ENCODE measurements around the gene COPG1. TPM values are rescaled to one million over a fixed set of nuclear protein-coding genes. Genes with fewer than 3 reads are reported as not detected.

COPG1 gene
- total RNA-seq, 3 donors from 2014 or later = 82.6 to 121 (median 102) TPM

DNA sequence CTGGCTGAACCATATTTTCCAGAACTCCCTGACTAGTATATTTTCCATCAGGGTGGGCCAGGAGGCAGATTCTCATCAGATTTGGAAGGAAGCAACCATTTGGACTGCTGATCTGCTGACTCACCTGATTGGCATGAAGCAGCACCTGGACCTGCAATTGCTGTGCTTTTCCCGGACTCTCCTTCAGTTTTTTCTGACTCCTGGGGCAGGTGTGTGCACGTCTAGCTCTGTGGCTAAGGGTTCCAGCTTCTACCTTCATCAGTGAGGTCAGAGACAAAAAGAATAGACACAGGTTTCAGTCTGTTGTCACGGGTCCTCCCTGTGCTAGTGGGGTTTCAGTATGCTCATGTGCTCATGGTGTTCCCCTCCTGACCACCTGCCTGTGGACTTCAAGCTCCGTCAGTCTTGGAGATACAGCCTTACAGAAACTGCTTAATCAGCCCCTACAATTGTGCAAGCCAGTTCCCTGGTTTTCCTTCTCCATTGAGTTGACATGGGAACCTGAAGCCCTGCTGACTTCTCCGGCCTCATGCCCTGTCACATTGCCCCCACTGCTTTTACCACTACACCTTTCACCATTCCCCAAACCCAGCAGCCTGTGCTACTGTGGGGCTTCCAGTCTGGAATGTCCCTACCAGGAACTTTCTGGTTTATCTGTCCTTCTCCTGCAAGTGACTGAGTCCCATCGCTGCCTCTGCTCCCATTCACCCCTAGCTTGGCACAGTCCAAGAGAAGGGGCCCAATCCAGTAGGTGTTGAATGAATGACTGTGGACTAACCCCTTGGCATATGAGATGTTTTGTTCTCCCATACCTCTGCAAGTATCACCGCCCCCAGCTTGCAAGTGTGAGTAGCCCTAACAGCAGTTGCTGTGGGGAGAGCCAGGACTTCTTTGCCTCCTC lies 61.0 kb downstream of the COPG1 start:
- DNase-seq (ENCODE audit: low spot score in 2 of 2) = peak in 1 of 2 donors; percentile 63
- Histone ChIP-seq H3K4me3 (no peak overlapping the region), H3K27ac (peak overlapping the region; percentile 93 to 97), H3K36me3 (no peaks in the 10 kb centered on the region), H3K4me1 (peaks cover 8 to 9% of the 10 kb centered on the region in 2 donors), H3K9me3 (no peaks in the 10 kb centered on the region), H3K27me3 (no peaks in the 10 kb centered on the region)
- no peak for TF ChIP-seq POLR2A (IDR thresholded peaks at IDR 0.05)
- intact Hi-C loops (cut with DNase I; ENCODE audit: low total_unique reads) = no loop called here

GRCh38 chr3:129311054-129311902 lies 61.9 kb downstream of the COPG1 start:
- TF ChIP-seq POLR2A (IDR thresholded peaks at IDR 0.05) (no peak), POLR2AphosphoS5 (IDR thresholded peaks at IDR 0.05) (no peak)
- Histone ChIP-seq H3K36me3 (no peaks in the 10 kb centered on the region), H3K4me1 (peaks cover 8 to 9% of the 10 kb centered on the region in 2 donors), H3K4me3 (no peak overlapping the region), H3K27ac (peak overlapping the region; percentile 93 to 97), H3K27me3 (no peaks in the 10 kb centered on the region), H3K9me3 (no peaks in the 10 kb centered on the region)
- intact Hi-C loops (cut with DNase I; ENCODE audit: low total_unique reads) = no loop called here
- DNase-seq (ENCODE audit: low spot score in 2 of 2) = no peak

GRCh38 chr3:129312021-129312639 lies 62.7 kb downstream of the COPG1 start:
- H3K36me3 ChIP-seq = no peaks in the 10 kb centered on the region
- peak overlapping the region; percentile 93 to 97 for H3K27ac ChIP-seq
- intact Hi-C loops (cut with DNase I; ENCODE audit: low total_unique reads) = no loop called here

DNA sequence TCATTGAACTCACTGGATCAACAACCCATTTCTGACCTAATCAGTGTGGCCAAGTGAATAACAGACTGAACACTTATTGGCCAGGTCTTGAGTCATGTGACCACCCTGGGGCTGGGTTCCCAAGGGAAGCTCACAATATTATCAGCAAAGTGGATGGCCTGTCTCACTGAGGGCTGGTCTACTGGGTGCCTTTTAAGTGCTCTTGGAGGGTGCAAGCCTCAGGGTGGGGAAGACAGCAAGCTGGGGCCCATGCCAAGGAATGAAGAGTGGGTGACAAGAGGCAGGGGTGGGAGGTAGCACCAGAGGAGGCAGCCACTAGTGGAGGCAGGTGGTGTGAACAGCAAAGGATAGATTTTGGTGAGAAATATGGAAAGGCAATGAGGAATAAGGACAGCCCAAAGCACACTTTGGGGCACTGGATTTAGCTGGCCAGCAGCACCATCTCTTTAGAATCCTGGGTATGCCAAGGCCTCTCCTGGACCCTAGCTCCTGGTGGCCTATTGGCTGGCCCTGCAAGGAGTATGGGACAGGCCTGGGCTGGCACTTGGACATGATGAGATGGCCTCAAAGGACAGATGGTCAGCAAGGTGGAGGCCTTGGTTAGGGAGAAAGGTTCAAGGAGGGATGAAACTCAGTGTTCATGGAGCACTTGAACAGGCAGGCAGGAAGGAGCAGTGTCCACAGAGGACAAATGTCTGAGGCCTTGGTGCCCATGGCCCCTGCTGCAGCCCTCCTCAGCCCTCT lies 63.4 kb downstream of the COPG1 start:
- no peak for DNase-seq (ENCODE audit: low spot score in 2 of 2)
- Histone ChIP-seq H3K27ac (peak overlapping the region; percentile 93 to 97), H3K9me3 (no peaks in the 10 kb centered on the region), H3K4me1 (peaks cover 8 to 15% of the 10 kb centered on the region in 2 donors), H3K4me3 (no peak overlapping the region), H3K36me3 (no peaks in the 10 kb centered on the region), H3K27me3 (no peaks in the 10 kb centered on the region)
- TF ChIP-seq CTCF (IDR thresholded peaks at IDR 0.05) = no peak
- peak in 1 of 3 donors; percentile 45 for TF ChIP-seq POLR2AphosphoS5 (IDR thresholded peaks at IDR 0.05)
- no peak for TF ChIP-seq POLR2A (IDR thresholded peaks at IDR 0.05)
- intact Hi-C loops (cut with DNase I; ENCODE audit: low total_unique reads) = no loop called here

More at GRCh38 chr3:129312021-129312639, 62.7 kb downstream of the COPG1 start:
- TF ChIP-seq POLR2A (IDR thresholded peaks at IDR 0.05) = peak; percentile 27
- peak in 1 of 3 donors; percentile 75 for TF ChIP-seq POLR2AphosphoS5 (IDR thresholded peaks at IDR 0.05)
- no peak for TF ChIP-seq CTCF (IDR thresholded peaks at IDR 0.05)
- Histone ChIP-seq H3K27me3 (no peaks in the 10 kb centered on the region), H3K9me3 (no peaks in the 10 kb centered on the region), H3K4me3 (no peak overlapping the region), H3K4me1 (peaks cover 8 to 14% of the 10 kb centered on the region in 2 donors)
- no peak for DNase-seq (ENCODE audit: low spot score in 2 of 2)

DNA sequence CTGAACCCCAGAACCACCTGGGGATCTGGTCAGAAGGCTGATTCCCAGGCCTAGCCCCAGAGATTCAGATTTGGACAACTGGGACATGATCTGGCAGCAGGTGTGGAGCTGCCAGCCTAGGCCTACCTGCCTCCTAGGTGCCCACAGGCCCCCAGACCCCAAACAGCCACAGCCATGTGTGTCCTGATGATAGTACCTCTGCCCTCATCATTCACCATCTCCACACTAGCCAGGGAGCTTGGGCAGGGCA lies 63.9 kb downstream of the COPG1 start:
- intact Hi-C loops (cut with DNase I; ENCODE audit: low total_unique reads) = no loop called here
- Histone ChIP-seq H3K9me3 (no peaks in the 10 kb centered on the region), H3K27ac (peak overlapping the region; percentile 93 to 97), H3K4me3 (peak overlapping the region in 1 of 3 donors; percentile 94), H3K36me3 (no peaks in the 10 kb centered on the region), H3K4me1 (peaks cover 8 to 15% of the 10 kb centered on the region in 2 donors), H3K27me3 (no peaks in the 10 kb centered on the region)
- DNase-seq (ENCODE audit: low spot score in 2 of 2) = no peak
- no peak for TF ChIP-seq CTCF (IDR thresholded peaks at IDR 0.05)
- peak in 1 of 3 donors; percentile 18 for TF ChIP-seq POLR2AphosphoS5 (IDR thresholded peaks at IDR 0.05)
- TF ChIP-seq POLR2A (IDR thresholded peaks at IDR 0.05) = no peak

All from breast epithelium (tissue), 4 donors.